COLO829 (cell line): ENCODE data around the gene CLDN3.

ENCODE experiments used
- DNase-seq: peaks from one replicate; pipeline ENCODE4 v3.0.0; 2012; ENCODE audit warnings: low spot score

CLDN3 gene

DNA sequence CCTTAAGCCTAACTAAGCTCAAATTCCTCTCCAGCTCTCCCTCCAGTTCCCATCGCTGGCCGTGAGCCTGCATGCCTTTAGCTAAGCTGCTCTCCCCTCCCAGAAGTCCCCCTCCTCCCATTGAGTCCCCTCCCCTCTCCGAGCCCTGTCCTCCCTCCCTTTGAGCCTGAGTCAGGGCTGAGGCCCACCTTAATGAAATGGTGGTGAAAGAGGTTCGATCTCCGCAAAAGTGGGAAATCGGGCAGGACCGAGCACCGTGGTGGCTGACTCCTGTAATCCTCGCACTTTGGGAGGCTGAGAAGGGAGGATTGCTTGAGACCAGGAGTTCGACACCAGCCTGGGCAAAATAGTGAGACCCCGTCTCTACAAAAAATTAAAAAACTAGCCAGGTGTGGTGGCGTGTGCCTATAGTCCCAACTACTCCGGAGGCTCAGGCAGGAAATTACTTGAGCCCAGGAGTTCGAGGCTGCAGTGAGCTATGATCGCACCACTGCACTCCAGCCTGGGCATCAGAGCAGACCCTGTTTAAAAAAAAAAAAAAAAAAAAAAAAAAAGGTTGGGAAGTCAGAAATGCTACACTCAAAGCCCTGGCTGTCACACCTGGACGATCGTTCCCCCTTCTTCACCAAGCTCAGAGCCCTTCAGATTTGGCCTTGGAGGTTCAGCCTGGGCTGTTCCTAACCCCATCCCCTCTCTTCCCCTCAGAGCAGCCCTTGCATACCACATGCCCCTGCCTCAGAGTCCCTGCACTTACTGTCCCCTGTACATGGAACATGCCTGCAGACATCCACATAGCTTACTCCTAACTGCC is 995 bp upstream of the CLDN3 start:
- no peak for DNase-seq

GRCh38 chr7:73769481-73770001 is 529 bp downstream of the CLDN3 start:
- DNase-seq, result no peak

GRCh38 chr7:73768641-73769480 is 1.2 kb downstream of the CLDN3 start:
- no peak for DNase-seq

- no peak for DNase-seq
Measured at GRCh38 chr7:73766556-73767229, 3.4 kb downstream of the CLDN3 start.

DNA sequence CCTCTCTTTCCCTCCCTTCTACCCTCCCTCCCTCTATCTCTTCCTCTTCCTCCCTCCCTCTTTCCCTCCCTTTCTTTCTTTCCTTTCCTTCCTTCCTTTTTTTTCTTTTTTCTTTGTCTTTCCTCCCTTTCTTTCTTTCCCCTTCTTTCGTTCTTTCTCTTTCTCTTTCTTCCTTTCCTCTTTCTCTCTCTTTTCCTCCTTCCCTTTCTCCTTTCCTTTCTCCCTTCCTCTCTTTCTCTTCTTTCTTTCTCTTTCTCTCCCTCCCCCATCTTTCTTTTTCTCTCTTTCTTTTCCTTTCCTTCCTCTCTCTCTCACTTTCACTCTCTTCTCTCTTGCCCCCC is 7.4 kb downstream of the CLDN3 start:
- no peak for DNase-seq

GRCh38 chr7:73761854-73762658 is 8.0 kb downstream of the CLDN3 start:
- no peak for DNase-seq

DNA sequence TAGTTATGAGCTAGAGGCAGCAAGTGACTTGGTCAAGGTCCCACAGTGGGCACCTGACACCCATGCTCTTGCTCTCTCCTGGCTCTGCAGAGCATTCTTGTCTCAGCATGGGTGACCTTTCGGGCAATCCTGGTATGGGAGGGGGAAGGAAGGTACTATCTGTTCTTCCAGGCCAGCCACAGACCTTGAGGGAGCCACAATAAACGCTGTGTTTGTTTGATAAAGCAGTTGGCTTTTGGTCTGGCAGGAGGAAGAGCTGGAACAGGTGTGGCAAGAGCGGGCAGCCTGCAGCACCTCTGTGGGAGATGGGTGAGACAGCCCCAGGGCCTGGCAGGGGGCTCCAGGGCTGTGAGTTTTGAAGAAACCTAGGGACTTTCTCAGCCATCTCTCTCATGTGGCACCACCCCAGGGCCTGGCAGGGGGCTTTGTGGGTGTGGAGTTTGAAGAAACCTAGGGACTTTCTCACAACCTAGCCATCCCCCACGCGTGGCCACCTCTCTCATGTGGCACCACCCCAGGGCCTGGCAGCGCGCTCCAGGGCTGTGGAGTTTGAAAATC is 11.4 kb downstream of the CLDN3 start:
- DNase-seq, result no peak

GRCh38 chr7:73749931-73750776 is 19.9 kb downstream of the CLDN3 start:
- no peak for DNase-seq

- DNase-seq, result no peak
Measured at GRCh38 chr7:73746378-73746777, 23.7 kb downstream of the CLDN3 start.

GRCh38 chr7:73742753-73743641 is 27.1 kb downstream of the CLDN3 start:
- DNase-seq, result no peak

GRCh38 chr7:73742338-73742752 is 27.7 kb downstream of the CLDN3 start:
- no peak for DNase-seq

GRCh38 chr7:73741600-73741999 is 28.5 kb downstream of the CLDN3 start:
- no peak for DNase-seq

GRCh38 chr7:73740771-73741170 is 29.3 kb downstream of the CLDN3 start:
- no peak for DNase-seq

DNA sequence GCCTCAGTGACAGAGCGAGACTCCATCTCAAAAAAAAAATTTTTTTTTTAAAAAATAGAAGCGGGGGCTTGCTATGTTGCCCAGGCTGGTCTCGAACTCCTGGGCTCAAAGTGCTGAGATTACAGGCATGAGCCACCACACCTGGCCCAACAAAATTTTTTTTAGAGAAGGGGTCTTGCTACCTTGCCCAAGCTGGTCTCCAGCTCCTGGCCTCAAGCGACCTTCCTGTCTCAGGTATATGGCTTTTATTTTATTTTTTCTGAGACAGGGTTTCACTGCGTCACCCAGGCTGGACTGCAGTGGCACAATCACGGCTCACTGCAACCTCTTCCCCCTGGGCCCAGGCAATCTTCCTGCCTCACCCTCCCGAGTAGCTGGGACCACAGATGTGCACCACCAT is 29.9 kb downstream of the CLDN3 start:
- no peak for DNase-seq

DNA sequence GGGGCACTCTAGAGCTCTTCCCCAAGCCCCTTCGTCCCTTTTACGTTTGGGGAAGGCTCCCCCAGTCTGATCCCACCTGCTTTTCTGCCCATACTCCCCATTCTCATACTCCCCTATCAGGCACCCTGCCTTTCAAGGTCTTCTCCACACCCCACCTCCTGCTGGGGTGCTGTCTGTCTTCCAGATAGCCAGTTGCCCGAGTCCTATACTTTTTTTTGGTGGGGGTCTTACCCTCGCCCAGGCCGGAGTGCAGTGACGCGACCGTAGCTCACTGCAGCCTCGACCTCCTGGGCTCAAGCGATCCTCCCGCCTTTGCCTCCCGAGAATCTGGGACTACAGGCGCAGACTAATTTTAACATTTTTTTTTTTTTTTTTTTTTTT is 30.7 kb downstream of the CLDN3 start:
- no peak for DNase-seq

GRCh38 chr7:73738612-73739386 is 31.3 kb downstream of the CLDN3 start, which contains the start of gene ABHD11:
Gene ABHD11, minus strand, starts transcription at chr7:73738802. Its CDS starts 32 bp downstream, at chr7:73738770.
- DNase-seq, result peak; percentile 100

DNA sequence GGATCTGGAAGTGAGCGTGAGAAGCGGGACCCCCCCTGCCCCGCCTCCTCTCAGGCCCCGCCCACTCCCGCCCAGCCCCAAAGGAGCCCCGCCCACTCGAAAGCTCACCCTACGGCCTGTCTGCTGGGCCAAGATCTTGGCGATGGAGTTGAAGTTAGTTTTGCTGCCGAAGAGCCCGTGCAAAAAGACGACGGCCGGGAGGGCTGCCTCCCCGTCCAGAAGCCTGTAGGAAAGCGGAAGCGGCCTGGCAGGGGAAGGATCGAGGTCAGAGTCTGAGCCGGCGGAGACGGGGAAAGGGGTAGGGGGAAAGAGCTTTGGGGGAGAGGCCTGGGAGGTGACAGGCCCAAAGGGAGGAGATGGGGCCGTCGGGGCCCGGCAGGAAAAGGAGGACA is 31.9 kb downstream of the CLDN3 start:
- peak; percentile 92 for DNase-seq

GRCh38 chr7:73737491-73738219 is 32.4 kb downstream of the CLDN3 start:
- DNase-seq, result no peak
